Esophagus muscularis mucosa (tissue), 4 donors: ENCODE measurements around the gene IPO8. TPM values are rescaled to one million over a fixed set of nuclear protein-coding genes. Genes with fewer than 3 reads are reported as not detected.
"Not testable (repeated sequence)": the region's sequence is repeated elsewhere in the genome, so short reads cannot be mapped to it uniquely, and the experiment has no call there.

Experiments used
- DNase-seq: peaks from one replicate; pipeline ENCODE4 v3.0.0-alpha.2; 2017; ENCODE audit errors: extremely low spot score
- H3K27ac ChIP-seq, 4 donors: fragments of 200-600 bp; sonication (generic); replicated peaks in 1 of 4; 1 replicate in 3 of 4; 2 replicates in 1 of 4; pipeline ENCODE4 v1.5.1; 2016 to 2019; ENCODE audit warnings: mild to moderate bottlenecking in 1 of 4
- H3K27me3 ChIP-seq, 4 donors: fragments of 200-600 bp; sonication (generic); one replicate each; pipeline versions ENCODE4 v1.5.1 to v1.6.0; 2016 to 2019
- H3K36me3 ChIP-seq, 4 donors: fragments of 200-600 bp; sonication (generic); one replicate each; pipeline ENCODE4 v1.5.1; 2016 to 2019
- H3K4me1 ChIP-seq, 4 donors: fragments of 200-600 bp; sonication (generic); one replicate each; pipeline ENCODE4 v1.5.1; 2016 to 2019
- H3K4me3 ChIP-seq, 4 donors: fragments of 200-600 bp; sonication (generic); 1 replicate in 2 of 4; 2 replicates in 2 of 4; pipeline ENCODE4 v1.5.1; 2016 to 2019; ENCODE audit warnings: mild to moderate bottlenecking in 4 of 4, moderate library complexity in 1 of 4
- H3K9me3 ChIP-seq, 4 donors: fragments of 200-600 bp; sonication (generic); 1 replicate in 3 of 4; 2 replicates in 1 of 4; pipeline ENCODE4 v1.5.1; 2016 to 2019
- CTCF ChIP-seq, 3 experiments: fragments of 200-600 bp in 2 of 3; fragments of 450-650 bp in 1 of 3; sonication (generic) in 2 of 3; IDR thresholded peaks; one replicate each; pipeline ENCODE4 v1.5.1; 2017 to 2019; ENCODE audit warnings: antibody characterized with exemption in 3 of 3, mild to moderate bottlenecking in 2 of 3, moderate library complexity in 1 of 3
- EP300 ChIP-seq: sonication (generic); formaldehyde crosslinking; IDR thresholded peaks from one replicate; pipeline ENCODE4 v1.6.1; 2017; ENCODE audit warnings: antibody characterized with exemption
- POLR2A ChIP-seq: fragments of 450-650 bp; IDR thresholded peaks from one replicate; pipeline ENCODE4 v1.6.1; 2017; ENCODE audit warnings: antibody characterized with exemption, moderate library complexity, mild to moderate bottlenecking, low read depth
- POLR2AphosphoS5 ChIP-seq, 2 donors: sonication (generic); formaldehyde crosslinking; IDR thresholded peaks; one replicate each; pipeline ENCODE4 v1.6.1; 2017; ENCODE audit warnings: antibody characterized with exemption in 2 of 2
- WGBS: methylation state at CpG from one replicate; pipeline ENCODE4 v1.1.5; 2018; 5-methylcytosine and 5-hydroxymethylcytosine counted together
- intact Hi-C: fragments of 100-400 bp; cut with DNase I; formaldehyde crosslinking; loops from one replicate; pipeline ENCODE4 v1.15.1; 2023
- total RNA-seq, 4 donors: library from RNA; depleted of rRNA; stranded (reverse); fragments of >200 nt; gene quantifications; one replicate each; pipeline versions ENCODE4 v1.1.0 to v1.2.1, GENCODE V29; 2016

Gene IPO8
- total RNA-seq, 4 donors from 2014 or later: 35.0 to 63.6 (median 41.0) TPM

DNA sequence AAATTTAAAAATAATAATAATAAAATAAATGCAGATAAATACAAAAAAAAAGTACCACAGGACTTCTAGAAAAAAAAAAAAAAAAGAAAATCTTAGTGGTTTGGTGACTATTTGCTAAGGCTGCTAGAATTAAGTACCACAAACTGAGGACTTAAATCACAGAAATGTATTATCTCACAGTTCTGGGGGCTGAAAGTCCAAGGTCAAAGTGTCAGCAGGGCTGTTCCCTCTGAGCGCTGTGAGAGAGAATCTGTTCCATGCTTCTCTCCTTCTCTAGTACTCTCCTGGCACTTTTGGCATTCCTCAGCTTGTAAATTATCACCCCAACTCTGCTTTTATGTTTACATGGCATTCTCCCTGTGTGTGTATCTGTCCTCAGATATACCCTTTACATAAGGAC, 101.2 kb downstream of the IPO8 start:
- H3K4me3 ChIP-seq: no peak overlapping the region
- no peaks in the 10 kb centered on the region for H3K4me1 ChIP-seq
- WGBS: 100% methylated on average over 1 of the region's 1 CpG
- no peak for DNase-seq
- H3K27me3 ChIP-seq: no peaks in the 10 kb centered on the region
- H3K9me3 ChIP-seq: no peaks in the 10 kb centered on the region
- intact Hi-C loops: no loop called here
- TF ChIP-seq CTCF (IDR thresholded peaks at IDR 0.05): no peak
- no peak for TF ChIP-seq POLR2A
- no peak for TF ChIP-seq EP300
- TF ChIP-seq POLR2AphosphoS5 (IDR thresholded peaks at IDR 0.05): no peak
- H3K36me3 ChIP-seq: peaks cover 0 to 6% (median 0%) of the 10 kb centered on the region in 4 donors
- H3K27ac ChIP-seq: no peak overlapping the region

DNA sequence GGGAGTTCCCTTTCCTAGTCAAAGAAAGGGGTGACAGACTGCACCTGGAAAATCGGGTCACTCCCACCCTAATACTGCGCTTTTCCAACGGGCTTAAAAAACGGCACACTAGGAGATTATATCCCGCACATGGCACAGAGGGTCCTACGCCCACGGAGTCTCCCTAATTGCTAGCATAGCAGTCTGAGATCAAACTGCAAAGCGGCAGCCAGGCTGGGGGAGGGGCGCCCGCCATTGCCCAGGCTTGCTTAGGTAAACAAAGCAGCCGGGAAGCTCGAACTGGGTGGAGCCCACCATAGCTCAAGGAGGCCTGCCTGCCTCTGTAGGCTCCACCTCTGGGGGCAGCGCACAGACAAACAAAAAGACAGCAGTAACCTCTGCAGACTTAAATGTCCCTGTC, 107.1 kb downstream of the IPO8 start:
- intact Hi-C loops, H3K4me3 ChIP-seq: not testable (repeated sequence)
- WGBS: 88% methylated on average over 10 of the region's 13 CpGs

GRCh38 chr12:30587782-30588181, 107.9 kb downstream of the IPO8 start:
- H3K4me1 ChIP-seq: no peaks in the 10 kb centered on the region
- TF ChIP-seq EP300 (no peak), POLR2A (no peak), CTCF (IDR thresholded peaks at IDR 0.05) (no peak), POLR2AphosphoS5 (IDR thresholded peaks at IDR 0.05) (no peak)
- no peak overlapping the region for H3K27ac ChIP-seq
- intact Hi-C loops: no loop called here
- no peak overlapping the region for H3K4me3 ChIP-seq
- no peak for DNase-seq
- H3K9me3 ChIP-seq: no peaks in the 10 kb centered on the region
- H3K36me3 ChIP-seq: peaks cover 0 to 10% (median 7%) of the 10 kb centered on the region in 4 donors
- WGBS: 85% methylated on average over 1 of the region's 1 CpG
- H3K27me3 ChIP-seq: no peaks in the 10 kb centered on the region

More for the DNA sequence above, 107.1 kb downstream of the IPO8 start:
- peaks cover 0 to 10% (median 5%) of the 10 kb centered on the region in 4 donors for H3K36me3 ChIP-seq
- not testable (repeated sequence) for DNase-seq, H3K9me3 ChIP-seq, H3K4me1 ChIP-seq, H3K27me3 ChIP-seq, H3K27ac ChIP-seq

GRCh38 chr12:30585877-30586276, 109.8 kb downstream of the IPO8 start:
- 81% methylated on average over 2 of the region's 2 CpGs for WGBS
- H3K9me3 ChIP-seq: no peaks in the 10 kb centered on the region
- no peak overlapping the region for H3K4me3 ChIP-seq
- no peaks in the 10 kb centered on the region for H3K4me1 ChIP-seq
- H3K27me3 ChIP-seq: no peaks in the 10 kb centered on the region
- DNase-seq: no peak
- H3K27ac ChIP-seq: no peak overlapping the region
- no peak for TF ChIP-seq POLR2A
- no peak for TF ChIP-seq CTCF (IDR thresholded peaks at IDR 0.05)
- TF ChIP-seq POLR2AphosphoS5 (IDR thresholded peaks at IDR 0.05): no peak
- TF ChIP-seq EP300: no peak
- peaks cover 0 to 10% (median 8%) of the 10 kb centered on the region in 4 donors for H3K36me3 ChIP-seq
- intact Hi-C loops: no loop called here

- no peaks in the 10 kb centered on the region for H3K9me3 ChIP-seq
- H3K4me3 ChIP-seq: no peak overlapping the region
- H3K36me3 ChIP-seq: peaks cover 0 to 10% (median 8%) of the 10 kb centered on the region in 4 donors
- no peak for DNase-seq
- H3K27ac ChIP-seq: no peak overlapping the region
- WGBS: 100% methylated on average over 1 of the region's 1 CpG
- TF ChIP-seq EP300 (no peak), POLR2AphosphoS5 (IDR thresholded peaks at IDR 0.05) (no peak), CTCF (IDR thresholded peaks at IDR 0.05) (no peak), POLR2A (no peak)
- H3K27me3 ChIP-seq: no peaks in the 10 kb centered on the region
- no peaks in the 10 kb centered on the region for H3K4me1 ChIP-seq
- intact Hi-C loops: no loop called here
Observed at GRCh38 chr12:30582943-30583342, 112.7 kb downstream of the IPO8 start.
